NCI-H82 (cell line): Measurements from ENCODE around the gene SCARB1.
A peak's percentile ranks its signal among the peaks of the same experiment; 100 is the strongest.

Source experiments
- DNase-seq: peaks from one replicate; lab custom pipeline; 2025; lab: John Stamatoyannopoulos, UW

Gene SCARB1

GRCh38 chr12:124842073-124842749 is 21.5 kb downstream of the SCARB1 start:
- no peak for DNase-seq

GRCh38 chr12:124841558-124841945 is 22.1 kb downstream of the SCARB1 start:
- DNase-seq, result no peak

- no peak for DNase-seq
Measured at GRCh38 chr12:124837958-124838803, 25.5 kb downstream of the SCARB1 start.

- no peak for DNase-seq
Measured at GRCh38 chr12:124837249-124837897, 26.3 kb downstream of the SCARB1 start.

GRCh38 chr12:124836759-124837158 is 26.9 kb downstream of the SCARB1 start:
- DNase-seq, result no peak

- DNase-seq, result no peak
Measured at GRCh38 chr12:124835656-124836410, 27.8 kb downstream of the SCARB1 start.

- no peak for DNase-seq
Measured at GRCh38 chr12:124834822-124835221, 28.8 kb downstream of the SCARB1 start.

GRCh38 chr12:124833693-124834122 is 30.0 kb downstream of the SCARB1 start:
- no peak for DNase-seq

- DNase-seq, result no peak
Measured at GRCh38 chr12:124832856-124833255, 30.8 kb downstream of the SCARB1 start.

- no peak for DNase-seq
Measured at GRCh38 chr12:124831590-124831989, 32.1 kb downstream of the SCARB1 start.

- DNase-seq, result no peak
Measured at GRCh38 chr12:124830306-124830705, 33.4 kb downstream of the SCARB1 start.

- DNase-seq, result no peak
Measured at GRCh38 chr12:124829708-124830304, 33.9 kb downstream of the SCARB1 start.

- no peak for DNase-seq
Measured at GRCh38 chr12:124829008-124829707, 34.5 kb downstream of the SCARB1 start.

GRCh38 chr12:124828264-124829007 is 35.2 kb downstream of the SCARB1 start:
- DNase-seq, result peak; percentile 45

GRCh38 chr12:124827588-124828184 is 36.0 kb downstream of the SCARB1 start:
- DNase-seq, result peak; percentile 48

GRCh38 chr12:124824195-124824594 is 39.5 kb downstream of the SCARB1 start:
- DNase-seq, result no peak

- no peak for DNase-seq
Measured at GRCh38 chr12:124823272-124823970, 40.2 kb downstream of the SCARB1 start.

- DNase-seq, result no peak
Measured at GRCh38 chr12:124822218-124822617, 41.4 kb downstream of the SCARB1 start.
